NB4 (cell line): ENCODE measurements around the gene BRSK2.

ENCODE experiments used
- CTCF ChIP-seq: IDR thresholded peaks from one replicate; pipeline ENCODE4 v1.5.1; 2012; ENCODE audit warnings: low read depth, low read length
- MYC ChIP-seq: IDR thresholded peaks from 2 replicates; pipeline ENCODE4 v1.6.1; 2011; ENCODE audit warnings: low read depth, low read length
- POLR2A ChIP-seq: IDR thresholded peaks from 2 replicates; pipeline ENCODE4 v1.6.1; 2011; ENCODE audit warnings: mild to moderate bottlenecking; ENCODE audit not compliant: insufficient read length; ENCODE audit errors: extremely low read depth

GRCh38 chr11:1484695-1485503, 95.2 kb downstream of the BRSK2 start:
- TF ChIP-seq CTCF (no peak), POLR2A (no peak), MYC (no peak)
